Left ventricle myocardium superior (tissue), 1 donor: ENCODE results near the gene INSC. TPM values are rescaled to one million over a fixed set of nuclear protein-coding genes. Genes with fewer than 3 reads are reported as not detected.

ENCODE experiments used
- ATAC-seq: fragments of 200-7000 bp; cut with Tn5 transposase; one replicate; pipeline ENCODE4 v1.9.1; 2020; ENCODE audit warnings: mild to moderate bottlenecking, moderate library complexity
- DNase-seq: peaks from one replicate; pipeline ENCODE4 v3.0.0-alpha.2; 2020
- intact Hi-C: fragments of 100-400 bp; cut with micrococcal nuclease; formaldehyde crosslinking; loops from one replicate; pipeline ENCODE4 v1.11.0; 2022
- total RNA-seq: library from RNA; stranded (reverse); fragmentation: NEBNext Ultra II Directional; extraction: Animal tissue kit (Norgen Biotek cat#: 25700); gene quantifications from one replicate; pipeline ENCODE4 v1.2.1, GENCODE V29; 2021
- donor health status: DM: no; HTN: yes; CAD: no; lungs with severe emphysema.

Gene INSC
- total RNA-seq, 1 donor from 2014 or later, result 0.40 TPM

DNA sequence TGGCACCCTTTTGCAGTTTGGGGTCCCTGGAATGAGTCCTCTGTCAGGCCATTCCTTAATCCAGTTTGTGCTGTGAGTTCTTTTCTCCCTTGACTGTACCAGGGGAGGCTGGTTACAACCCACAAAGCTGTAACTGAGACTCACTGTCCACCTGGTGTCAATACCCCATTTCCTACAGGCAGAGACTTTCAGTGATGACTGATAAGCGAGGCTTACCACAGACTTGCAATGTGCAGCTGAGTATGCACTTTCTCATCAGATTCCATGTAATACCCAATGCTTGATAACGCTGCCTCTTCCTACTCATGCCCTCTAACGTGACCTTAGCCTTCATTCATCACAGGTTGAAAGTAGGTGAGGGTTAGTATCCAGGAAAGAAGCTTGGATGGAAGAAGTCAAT lies 120.1 kb downstream of the INSC start:
- DNase-seq (no peak), ATAC-seq (no peak)
- intact Hi-C loops, result no loop called here

DNA sequence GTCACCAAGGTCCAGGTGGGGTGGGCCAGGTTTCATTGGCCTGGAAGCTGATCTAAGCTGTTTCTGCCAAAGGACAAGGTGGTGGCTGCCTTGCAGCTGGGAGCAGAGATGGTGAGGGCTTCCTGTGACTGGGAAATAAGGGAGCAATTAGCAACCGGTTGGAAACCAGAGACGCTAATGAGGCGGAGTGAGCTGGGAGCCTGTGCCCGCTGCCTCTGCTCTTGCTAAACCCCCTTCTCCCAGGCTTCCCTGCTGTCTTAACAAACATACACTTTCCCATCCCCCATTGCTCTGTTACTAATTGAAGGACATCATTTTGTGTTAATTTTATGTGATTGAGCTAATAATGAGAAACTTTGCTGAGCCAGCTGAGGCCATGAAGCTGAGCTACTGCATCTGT lies 121.8 kb downstream of the INSC start:
- ATAC-seq (no peak), DNase-seq (no peak)
- intact Hi-C loops, result no loop called here

GRCh38 chr11:15238856-15239255 lies 124.1 kb downstream of the INSC start:
- ATAC-seq (no peak), DNase-seq (no peak)
- intact Hi-C loops, result no loop called here

DNA sequence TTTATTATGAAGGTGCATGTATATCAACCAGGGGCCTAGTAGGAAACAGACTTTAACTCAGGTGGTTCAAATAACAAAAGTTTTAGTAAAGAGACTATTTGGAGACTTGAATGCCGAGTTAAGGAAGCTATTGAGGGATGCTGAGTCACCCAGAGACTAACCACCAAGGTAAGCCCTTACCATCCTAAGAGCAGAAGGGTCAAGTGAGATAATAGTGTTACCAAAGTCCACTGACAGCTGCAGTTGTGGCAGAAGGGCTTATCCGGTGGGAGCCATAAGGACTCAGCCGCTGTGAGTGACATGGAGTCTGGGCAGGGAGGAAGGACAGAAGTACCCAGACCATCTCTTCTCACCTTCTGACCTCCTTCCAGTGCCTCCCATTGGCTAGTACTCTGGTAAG lies 134.0 kb downstream of the INSC start:
- intact Hi-C loops, result no loop called here
- DNase-seq, result no peak
- no peak for ATAC-seq

DNA sequence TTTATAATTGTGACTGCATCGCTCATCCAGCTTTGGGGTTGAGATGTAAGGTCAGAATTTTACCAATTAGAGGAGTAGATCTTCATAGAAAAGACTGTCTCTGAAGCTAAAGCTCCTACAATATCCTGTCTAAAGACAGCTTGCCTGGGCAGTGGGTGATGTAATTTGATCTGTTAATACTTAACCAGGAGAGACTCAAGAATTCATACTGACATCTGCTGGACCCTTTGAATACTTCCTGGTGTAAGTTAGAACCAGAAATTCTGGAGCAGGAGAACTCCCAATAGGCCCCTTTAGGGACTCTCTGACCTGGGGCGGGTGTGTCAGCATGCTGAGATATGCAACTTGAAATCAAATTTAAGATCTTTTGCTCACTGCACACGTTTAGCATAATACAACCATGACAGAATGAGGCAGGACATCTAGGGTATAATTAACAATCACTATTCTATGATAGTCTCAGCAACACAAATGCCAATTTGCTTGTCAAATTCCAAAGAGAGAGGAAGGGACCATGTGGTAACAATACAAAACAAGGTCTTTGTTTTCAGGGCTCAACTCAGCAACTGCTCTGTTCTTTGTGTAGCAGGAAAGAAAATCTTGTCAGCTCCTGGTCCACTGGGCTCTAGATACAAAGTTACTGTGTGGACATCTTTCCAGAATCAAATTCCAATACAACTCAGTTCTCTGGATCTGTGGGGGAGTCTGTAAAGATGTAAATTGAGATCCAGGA lies 143.9 kb downstream of the INSC start:
- intact Hi-C loops, result no loop called here
- ATAC-seq, result no peak
- no peak for DNase-seq

DNA sequence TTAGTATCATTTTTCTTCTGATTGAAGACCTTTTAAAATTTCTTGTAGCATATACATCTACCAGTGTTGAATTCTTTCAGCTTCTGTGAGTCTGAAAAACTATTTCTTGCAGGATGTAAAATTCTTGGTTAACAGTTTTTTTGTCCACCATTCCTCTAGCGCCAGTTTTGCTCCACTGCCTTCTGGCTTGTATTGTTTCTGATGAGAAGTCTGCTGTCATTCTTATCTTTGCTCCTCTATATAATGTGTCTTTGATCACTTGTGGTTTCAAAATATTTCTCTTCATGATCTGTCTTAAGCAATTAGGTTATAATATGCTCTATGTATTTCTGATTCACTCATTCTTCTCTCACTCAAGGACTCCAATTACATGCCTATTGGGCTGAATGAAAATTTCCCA lies 152.3 kb downstream of the INSC start:
- no peak for ATAC-seq
- intact Hi-C loops, result no loop called here
- DNase-seq, result no peak

GRCh38 chr11:15268598-15268997 lies 153.9 kb downstream of the INSC start:
- DNase-seq, result no peak
- no peak for ATAC-seq
- intact Hi-C loops, result no loop called here

- DNase-seq (no peak), ATAC-seq (no peak)
- intact Hi-C loops, result no loop called here
These were observed 160.4 kb downstream of the INSC start for GRCh38 chr11:15275141-15275540.

GRCh38 chr11:15276621-15277020 lies 161.9 kb downstream of the INSC start:
- ATAC-seq (no peak), DNase-seq (no peak)
- intact Hi-C loops, result no loop called here

- DNase-seq, result no peak
- no peak for ATAC-seq
- intact Hi-C loops, result no loop called here
These were observed 163.4 kb downstream of the INSC start for GRCh38 chr11:15278128-15278527.

DNA sequence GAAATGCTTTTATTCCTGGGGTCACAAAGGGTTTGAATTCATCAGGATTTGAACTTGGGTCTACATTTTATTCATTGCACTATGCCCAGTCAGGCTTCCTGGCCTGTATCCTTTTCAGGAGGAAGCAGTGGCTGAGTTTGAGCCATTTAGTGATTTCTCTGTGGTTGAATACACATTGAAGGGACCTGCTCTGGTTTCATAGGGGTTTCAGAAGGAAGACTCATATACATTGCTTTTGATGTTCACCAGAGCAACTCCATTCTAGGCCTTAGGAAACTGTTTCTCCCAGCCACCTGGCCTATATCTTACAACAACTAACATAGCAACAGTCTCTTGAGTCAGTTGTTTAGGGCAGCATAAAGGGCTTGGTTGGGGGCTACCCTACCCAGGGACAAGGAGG lies 165.7 kb downstream of the INSC start:
- DNase-seq, result no peak
- intact Hi-C loops, result no loop called here
- no peak for ATAC-seq

- DNase-seq (no peak), ATAC-seq (no peak)
- intact Hi-C loops, result no loop called here
These were observed 168.0 kb downstream of the INSC start for GRCh38 chr11:15282754-15283153.

- intact Hi-C loops, result no loop called here
- no peak for ATAC-seq
- DNase-seq, result no peak
These were observed 171.7 kb downstream of the INSC start for GRCh38 chr11:15286465-15286864.

DNA sequence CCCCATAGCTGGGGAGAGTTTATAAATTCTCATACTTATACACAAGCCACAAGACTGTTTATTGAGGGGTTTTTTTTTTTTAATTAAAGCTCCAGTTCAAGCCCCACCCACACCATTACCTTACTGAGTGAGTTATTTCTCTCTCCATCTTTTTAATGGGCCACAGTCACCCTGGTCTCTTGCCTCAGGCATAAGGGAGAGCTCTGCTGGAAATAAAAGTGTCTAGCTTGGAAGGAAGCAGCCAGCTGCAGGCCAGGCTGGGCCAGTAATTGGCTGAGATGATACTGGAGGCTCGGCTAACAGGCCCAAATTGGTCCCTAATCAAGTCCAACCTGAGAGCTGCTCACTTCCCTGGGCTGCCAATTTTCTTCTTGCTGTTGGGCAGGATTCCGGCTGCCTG lies 174.1 kb downstream of the INSC start:
- DNase-seq (no peak), ATAC-seq (peak; percentile 79)
- intact Hi-C loops, result no loop called here

DNA sequence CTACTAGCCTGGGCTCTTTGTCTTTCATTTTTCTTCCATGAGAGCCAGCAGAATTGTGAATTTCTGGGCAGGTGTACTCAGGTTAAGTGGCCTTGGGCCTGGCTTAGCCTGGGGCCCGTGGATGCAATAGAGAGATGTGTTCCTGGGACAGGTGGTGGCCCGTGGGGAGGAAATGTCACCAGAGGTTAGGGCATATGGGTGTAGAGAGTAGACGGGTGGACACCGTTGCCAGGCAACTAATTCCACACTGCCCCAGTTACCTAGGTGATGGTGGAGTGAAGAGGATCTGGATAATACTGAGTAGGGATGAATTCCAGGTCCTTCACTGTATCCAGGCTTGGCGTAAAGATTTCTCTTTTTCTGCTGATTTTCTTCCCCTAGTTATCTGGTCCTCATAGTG lies 175.0 kb downstream of the INSC start:
- no peak for DNase-seq
- ATAC-seq, result no peak
- intact Hi-C loops, result no loop called here

GRCh38 chr11:15291885-15292284 lies 177.2 kb downstream of the INSC start:
- DNase-seq (peak; percentile 68), ATAC-seq (peak; percentile 72)
- intact Hi-C loops, result no loop called here

DNA sequence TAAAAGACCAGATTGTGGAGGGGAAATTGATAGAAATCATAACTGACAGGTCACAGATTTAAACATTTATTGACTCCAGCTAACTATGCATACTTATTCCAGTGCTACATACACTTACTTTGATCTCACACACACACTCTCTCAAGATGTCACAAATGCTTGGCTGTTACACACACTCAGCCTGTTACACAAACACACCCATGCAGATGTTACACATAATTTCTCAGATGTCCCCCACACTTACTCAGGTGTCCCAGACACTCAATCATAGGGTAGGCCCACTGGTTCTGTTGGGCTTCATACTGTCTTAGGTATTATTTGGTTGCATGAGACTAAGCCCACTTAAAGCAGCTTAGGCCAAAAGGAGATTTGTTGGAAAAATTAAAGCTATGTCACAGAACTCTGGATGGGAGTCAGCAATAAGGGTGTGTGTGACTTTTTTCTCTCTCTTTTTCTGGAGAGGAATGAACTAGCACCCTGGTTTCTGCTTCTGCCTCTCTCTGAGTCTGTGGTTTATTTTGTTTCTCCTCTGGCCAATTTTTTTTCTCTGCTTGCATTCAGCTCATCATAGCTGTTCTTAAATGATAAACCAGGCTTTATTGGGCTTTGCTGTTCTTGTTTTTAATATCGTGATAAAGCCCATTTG lies 179.4 kb downstream of the INSC start:
- DNase-seq (no peak), ATAC-seq (no peak)
- intact Hi-C loops, result no loop called here

DNA sequence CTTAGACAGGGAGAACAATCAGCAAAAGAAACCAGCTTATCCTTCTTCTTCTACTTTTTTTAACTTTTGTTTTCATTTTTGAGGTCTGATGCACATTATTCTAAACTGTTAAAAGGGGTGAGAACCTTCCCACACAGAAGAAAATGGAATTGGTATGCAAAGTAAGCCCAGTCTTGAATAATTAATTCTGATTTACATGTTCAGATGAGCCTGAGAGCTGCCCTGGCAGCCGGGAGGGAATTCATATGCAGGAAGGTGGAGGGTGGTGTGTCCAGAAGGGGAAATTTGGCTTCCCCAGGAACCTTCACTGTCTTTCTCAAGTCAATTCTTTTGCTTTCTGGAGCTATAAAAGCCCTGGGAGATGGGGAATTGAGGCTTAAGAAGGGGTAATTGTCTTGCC lies 181.0 kb downstream of the INSC start:
- intact Hi-C loops, result no loop called here

More for the DNA sequence above, 181.0 kb downstream of the INSC start:
- DNase-seq (no peak), ATAC-seq (no peak)
